ENCODE data around the gene TCP11X2. TPM values are rescaled to one million over a fixed set of nuclear protein-coding genes. Genes with fewer than 3 reads are reported as not detected.

TCP11X2 gene
- total and polyA plus RNA-seq, 2 of the 8 experiments (the other 6 are each of a cell fraction or from before 2014, with no cell fraction given) = 0.08 to 0.32 TPM

- H3K4me2 ChIP-seq (ENCODE audit: insufficient read depth in 1 of 2, low read depth in 2 of 2, low read length in 2 of 2) = peak overlapping the region; percentile 38 to 85; a peak in 2 of 4 replicates
- WGBS, 2 experiments (ENCODE audit: extremely low coverage in 1 of 2, insufficient coverage in 1 of 2, insufficient read length in 1 of 2, insufficient replicate concordance in 2 of 2, low coverage in 1 of 2, low lambda C conversion rate in 2 of 2, missing lambda C conversion rate in 1 of 2) = 51% methylated on average over 3 of the region's 7 CpGs; no CpG with 5 or more reads in 1 of the 2 experiments
- H3K4me3 ChIP-seq (ENCODE audit: extremely low read depth in 1 of 4, insufficient read depth in 2 of 4, low read depth in 3 of 4, low read length in 4 of 4) = 0 out of 8 replicates have a peak overlapping the region, but pooled peaks of 1 of the 4 experiments have one; percentile 41
- H2BK15ac ChIP-seq (ENCODE audit: low read length) = no peak overlapping the region
- no peak overlapping the region for H3K27ac ChIP-seq (ENCODE audit: low read depth, low read length)
- H3K9ac ChIP-seq (replicated peaks in 1 of 4; ENCODE audit: extremely low read depth in 1 of 4, low read depth in 3 of 4, low read length in 3 of 4) = no peak overlapping the region
- H2BK120ac ChIP-seq (replicated peaks; ENCODE audit: low read depth, low read length) = no peak overlapping the region
- H3K27me3 ChIP-seq (replicated peaks in 1 of 4; ENCODE audit: control insufficient read depth in 3 of 4, extremely low read depth in 1 of 4, insufficient read depth in 3 of 4, low read length in 3 of 4) = no peaks in the 10 kb centered on the region
- H2BK5ac ChIP-seq (ENCODE audit: low read depth, low read length) = no peak overlapping the region
- no peak overlapping the region for H3K56ac ChIP-seq (replicated peaks; ENCODE audit: insufficient read length, low read depth, low read length)
- no peaks in the 10 kb centered on the region for H3K9me3 ChIP-seq (ENCODE audit: insufficient read depth in 2 of 2, low read depth in 1 of 2, low read length in 1 of 2)
- no peaks in the 10 kb centered on the region for H3K79me1 ChIP-seq (ENCODE audit: low read depth, low read length)
- H3K14ac ChIP-seq (ENCODE audit: insufficient read length) = no peak overlapping the region
- POLR2A ChIA-PET (ENCODE audit: partially characterized antibody) = no interaction called here
- H3K23ac ChIP-seq (ENCODE audit: insufficient read length) = no peak overlapping the region
- H4K5ac ChIP-seq (ENCODE audit: insufficient read length, low read depth, low read length) = no peak overlapping the region
- no peaks in the 10 kb centered on the region; the same call in 1 of the 2 replicates for H3K23me2 ChIP-seq (ENCODE audit: low read depth, low read length)
- no peak overlapping the region for H3K4ac ChIP-seq (replicated peaks; ENCODE audit: insufficient read length, low read depth, low read length)
- no peaks in the 10 kb centered on the region for H3K4me1 ChIP-seq (replicated peaks in 1 of 4; ENCODE audit: control insufficient read depth in 3 of 4, insufficient read depth in 4 of 4, low read length in 3 of 4)
- no peak overlapping the region for H2BK12ac ChIP-seq (ENCODE audit: low read depth, low read length)
- no peak overlapping the region for H2AK5ac ChIP-seq (ENCODE audit: low read depth, low read length)
- no peaks in the 10 kb centered on the region; a peak in 1 of 4 replicates for H3K79me2 ChIP-seq (ENCODE audit: control insufficient read depth in 1 of 2, insufficient read depth in 2 of 2, low read length in 2 of 2)
- H4K91ac ChIP-seq (replicated peaks; ENCODE audit: insufficient read length, low read length) = no peak overlapping the region
- no peaks in the 10 kb centered on the region for H4K20me1 ChIP-seq (replicated peaks in 1 of 2; ENCODE audit: control insufficient read depth in 1 of 2, insufficient read depth in 2 of 2, low read length in 2 of 2)
- DNase-seq (ENCODE audit: low read depth in 1 of 2, low spot score in 2 of 2) (no peak), FAIRE-seq (no peak)
- H4K8ac ChIP-seq (ENCODE audit: extremely low read depth, insufficient read depth, low read length) = no peak overlapping the region
- no peak overlapping the region for H2BK20ac ChIP-seq (ENCODE audit: low read length)
- H3K36me3 ChIP-seq (ENCODE audit: control insufficient read depth in 2 of 4, insufficient read depth in 4 of 4, low read length in 3 of 4) = peaks cover 0 to 12% (median 0%) of the 10 kb centered on the region in 4 experiments; a peak in 3 of 8 replicates
- no peak overlapping the region for H3K18ac ChIP-seq (ENCODE audit: extremely low read depth, low read length)
- CTCF ChIA-PET (ENCODE audit: partially characterized antibody) = no interaction called here
- no peak overlapping the region for H2AFZ ChIP-seq (ENCODE audit: low read length)
- no peak for TF ChIP-seq GABPA (IDR thresholded peaks at IDR 0.05; ENCODE audit: borderline replicate concordance, insufficient read depth, low read length)
- TF ChIP-seq POLR2AphosphoS5 (IDR thresholded peaks at IDR 0.05; ENCODE audit: low read depth, low read length) = no peak
- TF ChIP-seq KDM5A (IDR thresholded peaks at IDR 0.05; ENCODE audit: low read length) = no peak
- no peak for TF ChIP-seq SRF (IDR thresholded peaks at IDR 0.05; ENCODE audit: low read depth, low read length)
- TF ChIP-seq SIN3A (conservative IDR thresholded peaks at IDR 0.05 in 1 of 2, IDR thresholded peaks at IDR 0.05 in 1 of 2; ENCODE audit: low read depth in 1 of 2, low read length in 2 of 2) = no peak
- no peak for TF ChIP-seq RBBP5 (IDR thresholded peaks at IDR 0.05; ENCODE audit: borderline replicate concordance, low read depth, low read length)
- no peak for TF ChIP-seq E2F6 (IDR thresholded peaks at IDR 0.05)
- TF ChIP-seq CTCF (IDR thresholded peaks at IDR 0.05; ENCODE audit: control extremely low read depth in 1 of 3, insufficient read depth in 1 of 3, low read depth in 1 of 3, low read length in 3 of 3) = peak in 1 of 3 experiments; percentile 12; a peak in 2 of 4 replicates
- TF ChIP-seq CTBP2 (IDR thresholded peaks at IDR 0.05; ENCODE audit: borderline replicate concordance, insufficient read depth, insufficient read length, low read length) = no peak
- TF ChIP-seq MAX (IDR thresholded peaks at IDR 0.05) = no peak
These were observed 45.7 kb upstream of the TCP11X2 start for GRCh38 chrX:102517326-102517725.
